ENCODE results near the gene SLC38A2.
"Not testable (repeated sequence)": the region's sequence is repeated elsewhere in the genome, so short reads cannot be mapped to it uniquely, and the experiment has no call there.

Gene SLC38A2

GRCh38 chr12:46407361-46407760 is 34.8 kb upstream of the SLC38A2 start:
- DNase-seq (ENCODE audit: low read depth, low spot score) = no peak
- no peaks in the 10 kb centered on the region for H3K9me3 ChIP-seq (ENCODE audit: control insufficient read depth, insufficient read depth, low read length)
- H3K27ac ChIP-seq (ENCODE audit: low read length) = no peak overlapping the region
- peaks cover 2% of the 10 kb centered on the region; the same call in 1 of the 2 replicates for H3K4me1 ChIP-seq (ENCODE audit: control insufficient read depth, insufficient read depth, low read length)
- no peaks in the 10 kb centered on the region for H3K27me3 ChIP-seq (ENCODE audit: control insufficient read depth, insufficient read depth, low read length)
- H3K36me3 ChIP-seq (ENCODE audit: control insufficient read depth, insufficient read depth, low read length) = no peaks in the 10 kb centered on the region
- no CpG with 5 or more reads among the region's 2 CpGs for WGBS (ENCODE audit: insufficient coverage, insufficient read length)
- no peak overlapping the region for H3K4me3 ChIP-seq (ENCODE audit: low read length)

- no CpG with 5 or more reads among the region's 1 CpG for WGBS (ENCODE audit: insufficient coverage, insufficient read length)
- no peak overlapping the region for H3K27ac ChIP-seq (ENCODE audit: low read length)
Measured at GRCh38 chr12:46406352-46407027, 33.9 kb upstream of the SLC38A2 start.

GRCh38 chr12:46404733-46405132 is 32.2 kb upstream of the SLC38A2 start:
- Histone ChIP-seq H3K4me1 (ENCODE audit: control insufficient read depth, insufficient read depth, low read length) (peaks cover 2% of the 10 kb centered on the region; the same call in 1 of the 2 replicates), H3K27me3 (ENCODE audit: control insufficient read depth, insufficient read depth, low read length) (no peaks in the 10 kb centered on the region), H3K27ac (ENCODE audit: low read length) (no peak overlapping the region), H3K9me3 (ENCODE audit: control insufficient read depth, insufficient read depth, low read length) (no peaks in the 10 kb centered on the region), H3K4me3 (ENCODE audit: low read length) (no peak overlapping the region), H3K36me3 (ENCODE audit: control insufficient read depth, insufficient read depth, low read length) (no peaks in the 10 kb centered on the region)
- DNase-seq (ENCODE audit: low read depth, low spot score) = no peak
- no CpG with 5 or more reads among the region's 5 CpGs for WGBS (ENCODE audit: insufficient coverage, insufficient read length)

More at GRCh38 chr12:46406352-46407027, 33.9 kb upstream of the SLC38A2 start:
- Histone ChIP-seq H3K4me3 (ENCODE audit: low read length) (no peak overlapping the region), H3K27me3 (ENCODE audit: control insufficient read depth, insufficient read depth, low read length) (no peaks in the 10 kb centered on the region), H3K4me1 (ENCODE audit: control insufficient read depth, insufficient read depth, low read length) (peaks cover 2% of the 10 kb centered on the region; the same call in 1 of the 2 replicates), H3K9me3 (ENCODE audit: control insufficient read depth, insufficient read depth, low read length) (no peaks in the 10 kb centered on the region), H3K36me3 (ENCODE audit: control insufficient read depth, insufficient read depth, low read length) (no peaks in the 10 kb centered on the region)
- DNase-seq (ENCODE audit: low read depth, low spot score) = no peak

GRCh38 chr12:46404225-46404631 is 31.7 kb upstream of the SLC38A2 start:
- WGBS (ENCODE audit: insufficient coverage, insufficient read length) = no CpG with 5 or more reads among the region's 1 CpG
- H3K9me3 ChIP-seq (ENCODE audit: control insufficient read depth, insufficient read depth, low read length) = no peaks in the 10 kb centered on the region
- no peak overlapping the region for H3K27ac ChIP-seq (ENCODE audit: low read length)
- no peaks in the 10 kb centered on the region for H3K27me3 ChIP-seq (ENCODE audit: control insufficient read depth, insufficient read depth, low read length)
- no peak overlapping the region for H3K4me3 ChIP-seq (ENCODE audit: low read length)
- no peak for DNase-seq (ENCODE audit: low read depth, low spot score)
- peaks cover 2% of the 10 kb centered on the region; the same call in 1 of the 2 replicates for H3K4me1 ChIP-seq (ENCODE audit: control insufficient read depth, insufficient read depth, low read length)
- no peaks in the 10 kb centered on the region for H3K36me3 ChIP-seq (ENCODE audit: control insufficient read depth, insufficient read depth, low read length)

- H3K9me3 ChIP-seq (ENCODE audit: control insufficient read depth, insufficient read depth, low read length) = no peaks in the 10 kb centered on the region
- H3K27ac ChIP-seq (ENCODE audit: low read length) = no peak overlapping the region
- H3K4me1 ChIP-seq (ENCODE audit: control insufficient read depth, insufficient read depth, low read length) = peaks cover 2% of the 10 kb centered on the region; the same call in 1 of the 2 replicates
- H3K36me3 ChIP-seq (ENCODE audit: control insufficient read depth, insufficient read depth, low read length) = no peaks in the 10 kb centered on the region
- DNase-seq (ENCODE audit: low read depth, low spot score) = no peak
- no peak overlapping the region for H3K4me3 ChIP-seq (ENCODE audit: low read length)
- no peaks in the 10 kb centered on the region for H3K27me3 ChIP-seq (ENCODE audit: control insufficient read depth, insufficient read depth, low read length)
Measured at GRCh38 chr12:46403719-46404070, 31.1 kb upstream of the SLC38A2 start.

- no peak overlapping the region for H3K4me3 ChIP-seq (ENCODE audit: low read length)
- H3K9me3 ChIP-seq (ENCODE audit: control insufficient read depth, insufficient read depth, low read length) = no peaks in the 10 kb centered on the region
- no peaks in the 10 kb centered on the region for H3K27me3 ChIP-seq (ENCODE audit: control insufficient read depth, insufficient read depth, low read length)
- H3K27ac ChIP-seq (ENCODE audit: low read length) = no peak overlapping the region
- no peak for DNase-seq (ENCODE audit: low read depth, low spot score)
- H3K36me3 ChIP-seq (ENCODE audit: control insufficient read depth, insufficient read depth, low read length) = no peaks in the 10 kb centered on the region
- no CpG with 5 or more reads among the region's 3 CpGs for WGBS (ENCODE audit: insufficient coverage, insufficient read length)
- H3K4me1 ChIP-seq (ENCODE audit: control insufficient read depth, insufficient read depth, low read length) = peaks cover 2% of the 10 kb centered on the region; the same call in 1 of the 2 replicates
Measured at GRCh38 chr12:46402941-46403718, 30.6 kb upstream of the SLC38A2 start.

GRCh38 chr12:46402451-46402850 is 29.9 kb upstream of the SLC38A2 start:
- H3K27ac ChIP-seq (ENCODE audit: low read length) = no peak overlapping the region

GRCh38 chr12:46401662-46402061 is 29.1 kb upstream of the SLC38A2 start:
- WGBS (ENCODE audit: insufficient coverage, insufficient read length) = no CpG with 5 or more reads among the region's 4 CpGs
- no peak overlapping the region for H3K27ac ChIP-seq (ENCODE audit: low read length)

More at GRCh38 chr12:46402451-46402850, 29.9 kb upstream of the SLC38A2 start:
- H3K27me3 ChIP-seq (ENCODE audit: control insufficient read depth, insufficient read depth, low read length) = no peaks in the 10 kb centered on the region
- no peak overlapping the region for H3K4me3 ChIP-seq (ENCODE audit: low read length)
- WGBS (ENCODE audit: insufficient coverage, insufficient read length) = no CpG with 5 or more reads among the region's 2 CpGs
- no peaks in the 10 kb centered on the region for H3K9me3 ChIP-seq (ENCODE audit: control insufficient read depth, insufficient read depth, low read length)
- no peaks in the 10 kb centered on the region for H3K36me3 ChIP-seq (ENCODE audit: control insufficient read depth, insufficient read depth, low read length)
- no peak for DNase-seq (ENCODE audit: low read depth, low spot score)
- H3K4me1 ChIP-seq (ENCODE audit: control insufficient read depth, insufficient read depth, low read length) = peaks cover 2% of the 10 kb centered on the region; the same call in 1 of the 2 replicates

GRCh38 chr12:46400406-46400805 is 27.8 kb upstream of the SLC38A2 start:
- H3K4me3 ChIP-seq (ENCODE audit: low read length) = no peak overlapping the region
- H3K4me1 ChIP-seq (ENCODE audit: control insufficient read depth, insufficient read depth, low read length) = peaks cover 2% of the 10 kb centered on the region; the same call in 1 of the 2 replicates
- no peaks in the 10 kb centered on the region for H3K27me3 ChIP-seq (ENCODE audit: control insufficient read depth, insufficient read depth, low read length)
- no peak for DNase-seq (ENCODE audit: low read depth, low spot score)
- 100% methylated on average over 1 of the region's 2 CpGs for WGBS (ENCODE audit: insufficient coverage, insufficient read length)
- no peaks in the 10 kb centered on the region for H3K36me3 ChIP-seq (ENCODE audit: control insufficient read depth, insufficient read depth, low read length)
- H3K27ac ChIP-seq (ENCODE audit: low read length) = no peak overlapping the region
- H3K9me3 ChIP-seq (ENCODE audit: control insufficient read depth, insufficient read depth, low read length) = no peaks in the 10 kb centered on the region

More at GRCh38 chr12:46401662-46402061, 29.1 kb upstream of the SLC38A2 start:
- no peak for DNase-seq (ENCODE audit: low read depth, low spot score)
- Histone ChIP-seq H3K4me1 (ENCODE audit: control insufficient read depth, insufficient read depth, low read length) (peaks cover 2% of the 10 kb centered on the region; the same call in 1 of the 2 replicates), H3K4me3 (ENCODE audit: low read length) (no peak overlapping the region), H3K9me3 (ENCODE audit: control insufficient read depth, insufficient read depth, low read length) (no peaks in the 10 kb centered on the region), H3K27me3 (ENCODE audit: control insufficient read depth, insufficient read depth, low read length) (no peaks in the 10 kb centered on the region), H3K36me3 (ENCODE audit: control insufficient read depth, insufficient read depth, low read length) (no peaks in the 10 kb centered on the region)

- not testable (repeated sequence) for DNase-seq (ENCODE audit: low read depth, low spot score); H3K9me3 ChIP-seq (ENCODE audit: control insufficient read depth, insufficient read depth, low read length); H3K4me3 ChIP-seq (ENCODE audit: low read length); H3K4me1 ChIP-seq (ENCODE audit: control insufficient read depth, insufficient read depth, low read length); H3K27me3 ChIP-seq (ENCODE audit: control insufficient read depth, insufficient read depth, low read length); H3K36me3 ChIP-seq (ENCODE audit: control insufficient read depth, insufficient read depth, low read length); H3K27ac ChIP-seq (ENCODE audit: low read length)
- WGBS (ENCODE audit: insufficient coverage, insufficient read length) = no CpG with 5 or more reads among the region's 6 CpGs
Measured at GRCh38 chr12:46399461-46400248, 27.1 kb upstream of the SLC38A2 start.

Measured in iPS DF 6.9 (cell line).